ENCODE data around the gene TRIB2.

The TRIB2 gene

DNA sequence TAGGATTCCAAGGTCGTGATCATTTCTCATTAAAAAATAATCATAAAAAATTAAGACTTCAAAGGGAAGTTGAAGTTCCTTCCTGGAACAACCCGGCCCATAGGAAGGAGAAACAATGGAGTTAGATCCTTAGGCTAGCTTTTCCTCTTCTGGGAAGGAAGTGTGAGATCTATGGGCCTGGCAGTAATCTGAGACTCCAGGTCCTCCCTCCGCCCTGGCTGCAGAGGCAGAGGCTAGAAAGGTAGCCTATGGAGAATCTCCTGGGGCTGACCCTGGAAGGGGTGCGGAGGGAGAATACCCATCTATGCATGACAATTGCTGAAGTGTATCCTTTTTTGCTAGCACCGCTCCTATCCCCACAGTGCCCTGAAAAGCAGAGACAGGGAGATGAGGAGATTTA lies 37.9 kb downstream of the TRIB2 start:
- DNase-seq, result no peak

DNA sequence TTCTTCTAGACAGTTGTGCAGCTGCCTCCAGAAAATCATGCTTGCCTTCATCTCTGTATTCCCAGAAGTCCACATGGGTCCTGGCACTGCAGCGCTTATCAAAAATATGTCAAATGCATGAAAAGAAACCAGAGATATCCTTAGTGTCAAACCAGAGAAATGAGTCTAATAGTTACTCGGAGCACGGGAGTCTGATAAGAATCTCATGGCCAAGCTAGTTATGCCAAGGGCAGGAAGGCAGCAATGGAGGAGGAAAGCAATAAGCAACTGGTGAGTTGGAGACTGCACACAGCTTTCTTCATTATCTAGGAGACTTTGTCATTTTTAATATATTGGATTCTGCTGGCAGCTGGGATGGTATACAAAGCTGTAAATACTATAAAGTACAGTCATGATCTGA lies 38.6 kb downstream of the TRIB2 start:
- DNase-seq, result no peak

DNA sequence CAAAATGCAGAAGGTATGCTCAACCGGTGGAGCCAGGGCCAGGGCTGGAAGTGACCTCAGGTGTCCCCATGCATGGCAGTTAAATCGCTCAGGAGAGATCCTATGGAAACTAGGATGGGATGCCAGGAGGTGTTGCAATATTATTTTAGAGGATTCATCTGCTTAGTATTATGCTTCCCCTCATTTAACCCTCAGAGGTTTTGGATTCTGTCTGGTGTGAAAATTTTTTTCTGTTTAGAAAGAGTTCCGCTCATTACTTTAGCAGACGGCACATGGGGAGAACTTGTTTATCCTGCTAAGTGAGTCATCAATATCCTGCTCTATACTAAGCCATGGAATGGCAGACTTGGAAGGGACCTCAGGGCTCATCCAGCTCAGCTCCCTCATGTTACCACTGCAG lies 42.5 kb downstream of the TRIB2 start:
- no peak for DNase-seq

DNA sequence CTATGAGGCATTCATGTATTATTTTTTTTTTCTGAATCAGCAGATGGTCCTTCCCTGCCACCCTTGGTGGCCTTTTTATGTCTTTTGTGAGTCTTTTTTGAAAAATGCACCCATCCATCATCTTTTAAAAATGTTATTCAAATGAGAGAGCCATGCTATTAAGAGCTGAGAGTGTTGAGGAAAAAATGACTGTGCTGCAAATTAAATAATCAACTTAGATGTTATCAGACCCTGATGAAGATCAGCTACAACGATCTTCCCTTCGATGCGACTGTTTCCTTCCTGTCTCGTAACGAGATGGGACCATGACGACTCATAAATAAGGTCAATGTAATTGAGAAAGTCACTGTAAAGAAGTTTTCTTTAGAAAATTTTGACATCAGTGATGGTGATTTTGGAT lies 44.4 kb downstream of the TRIB2 start:
- DNase-seq, result no peak

DNA sequence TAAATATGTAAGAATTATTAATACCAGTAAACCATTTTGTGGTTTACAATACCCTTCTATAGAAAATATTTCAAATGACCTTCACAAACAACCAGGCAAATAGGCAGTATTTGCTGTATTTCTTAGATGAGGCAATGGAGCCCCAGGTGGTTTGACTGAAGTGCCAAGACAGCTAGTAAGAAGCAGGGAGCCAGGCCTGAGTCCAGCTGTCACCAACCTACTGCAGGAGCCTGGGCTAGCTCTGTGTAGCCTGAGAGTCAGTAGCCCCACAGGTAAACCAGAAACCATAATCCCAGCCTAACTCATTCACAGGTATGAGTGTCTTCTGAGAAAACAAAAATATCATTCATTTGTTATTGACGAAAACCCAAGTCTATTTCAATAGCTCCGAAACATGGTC lies 45.6 kb downstream of the TRIB2 start:
- DNase-seq, result no peak

DNA sequence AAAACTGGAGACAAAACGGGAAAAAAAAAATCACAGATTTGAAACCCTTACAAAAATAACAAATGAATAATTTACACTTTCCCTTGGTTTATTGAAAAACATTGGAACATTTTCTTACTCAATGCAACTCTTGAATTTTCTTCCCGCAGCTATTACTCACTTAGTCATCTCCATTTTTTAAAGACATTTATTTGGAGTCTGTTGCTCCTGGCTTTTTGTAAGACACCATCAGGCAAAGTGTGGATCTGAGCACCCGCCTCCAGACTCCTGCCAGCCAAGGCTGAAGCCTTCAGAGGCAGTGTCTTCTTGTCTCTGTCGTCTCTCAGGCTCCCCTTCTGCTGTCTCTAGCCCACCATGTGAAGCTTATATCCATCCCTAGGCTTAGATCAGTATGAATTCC lies 46.2 kb downstream of the TRIB2 start:
- no peak for DNase-seq

DNA sequence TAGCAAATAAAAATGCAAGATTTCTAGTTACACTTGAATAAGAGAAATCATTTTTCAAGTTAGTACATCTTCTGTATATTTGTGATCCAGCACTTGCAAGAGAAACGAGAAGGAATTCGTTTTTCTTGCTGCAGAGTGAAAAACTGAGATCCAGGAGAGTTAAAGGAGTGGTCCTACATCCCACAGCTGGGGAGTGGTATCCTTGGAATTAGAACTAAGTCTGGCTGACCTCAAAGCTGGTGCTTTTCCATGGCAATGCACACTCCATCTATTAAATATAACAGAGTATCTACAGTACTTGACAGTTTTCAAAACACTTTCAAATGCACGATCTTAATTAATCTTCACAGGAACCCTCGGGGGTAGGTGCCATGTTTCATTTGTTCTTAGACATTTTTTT lies 46.8 kb downstream of the TRIB2 start:
- no peak for DNase-seq

DNA sequence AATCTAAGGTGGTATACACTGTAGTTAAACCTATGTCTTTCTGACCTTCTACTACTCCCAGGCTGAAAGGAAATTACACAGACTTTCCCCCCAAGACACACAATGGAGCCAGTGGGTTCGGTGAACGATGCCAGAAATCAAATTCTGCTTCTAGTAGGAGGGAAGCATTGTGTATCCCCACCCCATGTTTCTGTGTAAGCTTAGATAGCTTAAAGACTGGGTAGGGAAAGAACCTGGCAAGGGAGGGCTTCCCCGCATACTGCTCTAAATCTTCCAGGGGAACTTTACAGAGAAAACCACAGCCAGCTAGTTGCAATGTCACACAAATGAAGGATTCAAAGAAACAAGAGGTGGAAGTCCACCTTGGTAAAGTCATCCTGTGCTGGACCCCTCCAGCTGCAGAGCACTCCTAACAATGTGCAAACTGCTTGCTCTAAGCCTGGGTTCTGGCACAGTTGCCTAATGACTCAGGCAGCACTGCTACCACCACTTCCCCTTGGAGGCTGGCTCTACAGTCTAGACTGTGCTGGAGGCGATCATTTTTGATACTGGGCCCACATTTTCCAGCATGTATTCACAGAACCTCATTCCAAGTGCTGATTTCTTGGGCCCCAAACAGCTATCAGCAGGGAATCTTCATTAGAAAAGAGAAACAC lies 47.5 kb downstream of the TRIB2 start:
- DNase-seq, result no peak

DNA sequence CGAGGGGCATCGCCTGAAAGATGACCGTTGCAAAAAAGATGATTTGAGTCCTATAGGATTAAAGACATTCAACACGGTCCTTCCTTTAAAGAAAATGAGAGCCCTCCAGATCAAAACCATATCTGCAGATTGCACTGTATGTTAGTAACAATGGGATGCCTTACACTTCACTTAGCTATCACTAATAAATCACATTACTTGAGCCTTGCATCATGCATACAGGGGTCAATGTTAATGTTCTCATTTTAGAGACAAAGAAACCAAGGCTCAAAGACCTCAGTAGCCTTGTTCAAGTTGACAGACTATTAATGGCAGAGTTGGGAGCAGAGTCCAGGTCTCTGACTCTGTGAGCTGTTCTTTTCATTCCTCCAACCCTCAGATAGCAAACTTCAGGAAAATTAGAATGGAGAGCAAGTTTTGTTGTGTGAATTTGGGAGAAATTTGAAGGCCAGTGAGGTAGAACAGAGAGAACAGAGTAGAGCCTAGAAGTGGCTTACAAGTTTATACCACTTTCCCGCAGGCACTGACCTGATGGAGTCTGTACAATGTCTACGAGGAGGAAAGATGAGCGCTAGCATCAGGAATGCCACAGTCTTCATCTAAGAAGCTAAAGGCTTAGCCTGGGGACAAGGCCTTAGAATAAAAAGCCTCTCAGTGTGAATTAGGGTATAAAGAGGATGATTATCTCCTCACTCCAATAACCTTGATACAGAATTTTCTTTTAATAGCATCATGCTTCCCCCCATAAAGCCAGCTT lies 48.3 kb downstream of the TRIB2 start:
- DNase-seq, result no peak

DNA sequence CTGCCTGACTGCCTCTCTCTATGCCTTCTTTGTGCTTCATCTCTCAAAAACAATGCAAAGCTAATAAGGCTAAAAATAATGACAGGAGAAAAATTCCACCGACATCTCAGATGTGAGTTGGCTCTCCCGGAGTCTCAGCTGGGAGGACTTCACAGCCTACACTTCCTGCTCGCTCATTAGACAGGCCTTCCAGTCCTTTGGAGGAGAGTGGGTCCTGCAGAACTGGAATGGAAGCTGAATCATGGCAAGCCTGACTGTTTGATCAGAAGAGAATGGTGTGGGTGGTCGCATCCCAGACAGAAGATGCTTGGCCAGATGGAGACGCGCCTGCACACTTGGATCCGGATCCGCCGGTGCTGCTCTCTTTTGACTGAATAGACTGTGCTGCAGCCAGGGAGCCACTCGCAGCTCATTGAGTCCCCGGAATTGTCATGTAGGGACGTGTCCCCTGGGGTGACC lies 49.7 kb downstream of the TRIB2 start:
- no peak for DNase-seq

DNA sequence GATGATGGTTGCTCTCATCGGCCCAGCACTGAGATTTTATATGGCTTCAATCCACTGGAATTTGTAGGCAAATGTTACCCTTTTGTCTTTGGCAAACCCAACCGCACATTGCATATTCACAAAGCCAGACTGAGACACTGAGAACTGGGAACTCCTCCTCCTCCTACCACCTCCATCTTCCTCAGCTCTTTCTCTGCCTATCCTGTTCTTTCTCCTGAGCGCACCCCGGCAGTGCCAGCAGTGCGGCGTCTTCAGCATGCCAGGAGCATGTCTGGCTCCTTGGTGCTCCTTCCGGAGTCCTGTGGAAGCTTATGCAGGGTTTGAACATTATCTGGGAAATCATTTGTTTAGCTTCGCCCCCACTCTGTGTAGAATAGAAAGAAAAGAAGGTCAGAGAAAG lies 50.8 kb downstream of the TRIB2 start:
- no peak for DNase-seq

DNA sequence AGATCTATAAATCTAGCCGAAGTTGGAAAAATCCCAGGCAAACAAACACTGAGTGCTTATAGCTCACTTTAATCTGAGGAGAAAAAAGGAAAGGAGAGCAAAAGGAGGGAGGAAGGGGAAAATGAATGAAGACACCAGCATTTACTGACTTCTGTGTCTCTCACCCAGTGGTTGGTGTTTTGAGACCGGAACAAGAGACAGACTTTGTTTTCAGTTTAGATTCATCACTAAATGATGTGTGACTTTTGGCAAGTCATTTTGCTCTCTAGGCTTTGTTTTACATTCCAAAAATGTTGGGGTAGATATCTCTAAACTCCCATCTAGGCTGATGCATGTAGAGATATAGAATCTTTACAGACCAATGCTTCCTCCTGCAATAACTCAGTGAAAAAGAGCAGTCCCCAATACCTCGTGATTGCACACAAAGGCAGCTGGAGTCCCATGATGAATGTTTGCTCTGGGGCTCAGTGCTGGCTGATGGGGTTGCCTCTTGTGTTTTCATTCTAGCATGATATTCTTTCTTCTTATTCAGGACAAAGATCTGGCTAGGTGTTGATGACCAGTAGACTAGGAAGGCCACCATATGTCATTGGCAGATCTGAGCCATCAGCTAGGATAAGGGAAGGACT lies 51.4 kb downstream of the TRIB2 start:
- no peak for DNase-seq

DNA sequence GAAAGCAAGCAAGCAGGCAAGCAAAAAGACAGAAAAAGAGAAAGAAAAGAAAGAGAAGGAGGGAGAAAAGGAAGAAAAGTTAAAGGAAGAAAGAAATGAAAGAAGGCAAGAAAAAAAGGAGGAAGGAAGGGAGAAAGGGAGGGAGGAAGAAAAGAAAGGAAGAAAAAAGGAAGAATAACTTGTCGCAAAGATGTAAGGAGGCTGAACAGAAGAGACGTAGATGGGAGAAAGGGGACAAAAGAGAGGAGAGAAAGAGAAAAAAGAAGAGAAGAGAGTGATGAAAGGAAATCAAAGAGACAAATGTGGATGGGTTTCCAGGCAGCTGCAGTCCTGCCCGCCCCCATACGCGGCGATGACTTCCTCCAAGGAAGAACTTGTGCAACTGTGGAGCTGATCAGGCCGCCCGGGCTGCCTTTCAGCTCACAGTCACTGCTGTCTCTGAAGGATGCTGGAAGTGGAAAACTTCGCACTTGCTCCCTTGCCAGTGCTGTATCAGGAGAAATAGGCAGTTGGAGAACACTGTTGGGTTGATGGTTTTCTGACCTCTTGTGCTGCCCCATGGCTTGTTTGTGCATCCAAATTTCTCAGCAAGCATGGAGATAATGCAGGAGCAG lies 52.9 kb downstream of the TRIB2 start:
- DNase-seq, result no peak

DNA sequence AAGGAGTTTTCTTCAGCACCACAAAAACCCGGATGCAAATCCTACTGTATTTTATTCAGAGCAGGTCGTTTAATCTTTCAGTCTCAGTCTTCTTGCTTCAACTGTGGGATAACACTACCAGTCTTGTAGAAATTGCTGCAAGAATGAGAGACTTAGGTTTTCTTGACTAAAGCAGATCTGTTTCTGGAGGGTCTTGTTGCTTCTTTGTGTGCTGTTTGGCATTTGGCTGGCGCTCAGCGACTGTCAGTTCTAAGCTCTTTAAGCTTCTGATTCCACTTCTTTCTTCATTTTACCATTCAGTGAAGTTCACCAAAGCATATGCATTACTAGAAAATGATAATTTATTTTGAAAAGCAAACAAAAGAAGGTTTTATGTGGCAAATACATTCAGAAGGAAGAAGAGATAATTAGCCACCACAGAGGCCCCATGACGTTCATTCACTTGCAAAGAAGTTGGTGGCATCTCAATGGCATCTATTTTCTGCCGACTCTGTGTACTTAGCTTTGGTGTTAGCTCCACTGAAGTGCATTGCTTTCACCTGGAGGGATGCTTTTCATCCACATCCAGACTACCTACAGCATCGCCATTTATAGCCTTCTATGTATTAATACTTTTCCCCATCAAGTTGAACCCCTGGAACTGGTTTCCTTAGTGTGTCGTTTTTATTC lies 53.7 kb downstream of the TRIB2 start:
- DNase-seq, result no peak

DNA sequence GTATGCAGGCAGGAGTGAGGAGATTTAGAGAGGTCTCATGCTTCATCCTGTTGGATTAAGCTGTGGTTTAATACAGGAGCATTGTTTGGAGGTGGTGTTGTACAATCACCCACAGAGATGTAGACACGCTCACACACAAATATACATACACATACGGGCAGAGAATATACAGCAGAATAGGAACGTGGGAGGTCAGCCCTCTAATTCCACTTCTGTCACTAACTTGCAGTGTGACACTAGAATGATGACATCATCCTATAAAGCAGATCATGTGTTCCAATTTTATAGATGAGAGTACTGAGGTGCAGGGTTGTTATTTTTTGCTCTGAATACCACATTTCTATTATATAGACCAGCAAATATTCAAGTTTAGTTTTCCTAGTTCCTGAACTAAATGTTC lies 54.4 kb downstream of the TRIB2 start:
- no peak for DNase-seq

DNA sequence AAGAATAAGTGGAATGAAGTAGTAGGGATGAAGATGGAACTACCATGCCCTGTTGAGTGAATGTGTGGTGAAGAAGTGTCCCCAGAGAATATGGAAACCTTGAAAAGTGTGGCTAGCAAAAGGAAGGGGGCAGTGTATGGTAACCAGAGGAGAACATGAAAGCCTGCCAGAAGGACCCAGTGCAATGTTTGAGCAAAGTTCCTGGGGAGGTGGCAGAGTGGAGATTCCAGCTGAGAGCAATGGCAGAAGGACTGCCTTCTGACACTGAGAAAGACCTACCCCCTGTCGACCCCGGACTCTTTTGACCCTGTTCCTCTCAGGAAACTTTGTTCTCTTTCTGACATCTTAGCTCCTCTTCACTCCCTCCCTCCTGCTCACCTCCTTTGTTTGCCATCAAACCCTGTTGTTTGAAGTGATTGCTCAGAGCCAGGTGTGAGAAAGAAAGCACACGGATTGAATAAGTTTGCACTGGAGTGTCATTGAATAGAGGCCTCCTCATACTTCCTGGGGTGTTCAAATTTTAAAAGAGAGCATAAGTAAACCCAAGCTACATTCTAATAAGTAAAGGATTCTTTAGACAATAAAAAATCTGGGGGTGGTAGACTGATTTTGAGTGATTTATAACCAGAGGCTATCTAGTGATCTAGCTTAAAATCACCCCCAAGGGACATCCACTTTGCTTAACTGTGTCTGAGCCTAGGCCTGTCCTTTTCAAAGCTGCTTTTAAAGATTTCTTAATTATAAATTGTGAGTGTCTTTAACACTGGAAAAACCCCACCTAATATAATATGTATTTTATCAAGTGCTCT lies 57.1 kb downstream of the TRIB2 start:
- DNase-seq, result no peak

DNA sequence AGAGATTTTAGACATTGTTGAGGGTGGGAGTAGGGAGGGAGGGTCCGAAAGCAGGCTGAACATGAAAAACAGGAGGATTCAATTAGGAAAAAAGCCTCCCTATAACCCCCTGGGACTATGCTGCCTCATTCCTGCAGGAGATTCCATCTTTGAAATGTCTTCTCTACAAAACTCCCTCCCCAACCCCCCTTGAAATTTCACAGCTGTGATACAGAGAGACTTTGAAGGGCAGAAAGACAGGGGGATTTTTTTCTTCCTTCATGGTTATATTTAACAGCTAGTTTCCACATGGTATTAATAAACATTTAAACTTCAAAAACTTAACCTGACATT lies 57.6 kb downstream of the TRIB2 start:
- no peak for DNase-seq

DNA sequence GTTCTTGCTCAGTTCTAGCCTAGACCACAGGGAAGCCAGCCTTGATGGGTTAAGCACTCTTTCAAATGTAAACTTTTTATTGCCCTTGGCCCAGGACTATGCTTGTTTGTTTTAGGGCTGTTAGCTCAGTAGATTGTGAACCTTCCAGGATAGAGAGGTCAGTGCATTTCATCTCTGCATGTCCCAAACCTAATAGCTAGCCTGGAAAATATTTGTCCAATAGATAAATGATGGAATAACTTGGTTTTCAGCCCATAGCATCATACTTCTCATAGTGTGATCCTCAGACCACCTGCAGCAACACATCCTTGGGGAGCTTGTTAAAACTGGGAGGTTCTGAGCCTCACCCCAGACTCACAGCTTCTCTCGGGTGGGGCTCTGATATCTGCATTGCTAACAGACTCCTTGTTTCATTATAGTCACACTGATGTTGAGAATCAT lies 59.8 kb downstream of the TRIB2 start:
- no peak for DNase-seq

DNA sequence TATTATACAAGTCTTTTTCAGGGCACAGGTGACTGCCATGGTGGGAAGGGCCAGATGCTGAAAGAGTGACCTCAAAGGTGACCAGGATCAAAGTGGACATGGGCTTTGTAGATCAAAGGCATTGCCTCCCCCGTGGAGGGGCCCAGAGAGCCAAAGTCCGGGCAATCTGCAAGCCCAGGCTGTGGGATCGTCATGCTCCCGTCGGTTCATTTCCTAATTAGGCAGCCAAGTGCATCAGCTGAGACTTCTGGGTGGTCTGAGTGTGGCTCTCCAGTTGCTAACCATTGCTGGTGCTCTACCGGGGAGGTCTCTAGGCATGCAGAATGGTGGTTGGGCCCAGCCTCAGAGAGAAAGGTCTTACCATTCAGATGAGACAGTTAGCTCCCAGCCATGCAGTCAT lies 61.6 kb downstream of the TRIB2 start:
- no peak for DNase-seq

DNA sequence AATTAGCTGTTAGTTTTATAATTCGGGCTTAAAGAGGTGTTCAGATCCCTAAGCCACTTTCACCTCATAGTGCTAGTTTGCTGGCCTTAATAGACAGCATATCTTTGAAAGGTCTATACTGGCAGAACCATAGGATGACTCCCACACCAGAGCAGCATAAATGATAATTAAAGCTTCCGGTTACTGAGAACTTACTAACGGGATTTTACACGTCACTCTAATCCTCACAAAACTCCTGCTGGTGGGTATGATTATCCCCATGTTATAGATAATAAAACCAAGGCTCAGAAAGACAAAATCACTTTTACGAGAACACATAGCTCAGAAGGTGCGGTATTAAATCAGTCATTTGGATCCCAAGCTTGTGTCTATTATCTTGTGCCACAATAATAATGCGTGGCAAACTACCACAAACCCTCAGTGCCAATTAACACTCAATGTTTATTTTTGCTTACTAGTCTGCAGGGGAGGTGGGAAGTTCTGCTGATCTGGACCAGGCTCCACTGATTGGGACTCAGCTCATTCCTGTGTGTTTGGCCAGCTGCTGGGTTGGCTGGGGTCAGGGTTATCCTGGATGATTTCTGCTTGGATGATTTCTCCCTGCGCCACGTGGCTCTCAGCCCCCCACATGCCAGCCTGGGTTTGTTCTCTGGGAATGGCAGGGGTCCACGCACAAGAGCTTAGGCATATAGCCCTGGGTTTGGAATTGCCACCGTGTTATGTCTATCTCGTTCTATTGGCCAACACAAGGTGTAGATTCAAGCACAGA lies 62.3 kb downstream of the TRIB2 start:
- DNase-seq, result no peak

DNA sequence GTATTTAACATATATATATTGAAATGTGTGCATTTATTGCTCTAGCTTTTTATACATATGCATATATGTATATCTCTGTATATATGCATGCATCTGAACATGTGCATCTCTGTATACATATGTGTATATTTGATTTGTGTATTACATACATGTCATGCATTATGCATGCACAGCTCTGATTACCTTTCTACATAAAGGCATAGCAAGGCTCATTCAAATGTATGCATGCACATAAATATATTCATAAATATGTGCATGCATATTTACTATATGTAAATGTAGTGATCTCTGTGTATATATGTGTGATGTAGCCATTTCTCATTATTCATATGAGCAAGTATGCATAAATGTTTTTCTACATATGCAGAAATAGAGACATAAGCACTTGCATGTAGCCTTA lies 64.6 kb downstream of the TRIB2 start:
- DNase-seq, result no peak
